ENCODE measurements around the gene PTPRD.

- no peak for TF ChIP-seq TAF1 (IDR thresholded peaks at IDR 0.05; ENCODE audit: borderline replicate concordance, low read depth, low read length)
- TF ChIP-seq POLR2A (IDR thresholded peaks at IDR 0.05; ENCODE audit: low read depth, low read length): no peak
These were observed 1717.0 kb downstream of the PTPRD start for GRCh38 chr9:8895861-8896224.

Data from GM12892 (cell line).